Stimulated activated CD4-positive, alpha-beta T cell treated with anti-CD3 and anti-CD28 coated beads, Interleukin-1b, Interleukin-23, amount 100 ng/mL, for 1 hour (primary cell): ENCODE results near the gene GMDS.
"Not testable (repeated sequence)": the region's sequence is repeated elsewhere in the genome, so short reads cannot be mapped to it uniquely, and the experiment has no call there.

Source experiments
- DNase-seq, 2 donors: peaks; one replicate each; pipeline ENCODE4 v3.0.0-alpha.2; 2020; ENCODE audit warnings: low read depth in 2 of 2

Gene GMDS

DNA sequence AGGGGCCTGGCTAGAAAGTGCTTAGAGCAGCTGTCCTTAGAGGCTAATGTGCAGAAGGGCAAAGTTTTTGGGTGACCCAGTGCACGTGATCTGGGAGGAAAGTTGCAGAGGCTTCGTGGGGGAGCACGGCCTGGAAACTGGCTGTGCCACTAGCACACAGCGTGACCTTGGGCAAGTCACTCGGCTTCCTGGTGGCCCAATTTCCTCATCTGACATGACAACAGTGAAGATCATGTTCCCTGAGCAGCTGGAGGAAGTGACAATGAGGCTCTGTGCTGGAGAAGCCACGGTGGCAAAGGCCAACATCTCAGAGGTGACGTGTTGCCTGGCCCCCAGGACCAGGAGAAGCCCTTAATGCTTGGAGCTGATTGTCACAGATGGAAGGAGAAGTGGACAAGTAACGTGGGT lies 536.2 kb downstream of the GMDS start:
- DNase-seq, result no peak

- DNase-seq, result no peak
Measured at GRCh38 chr6:1708820-1709219, 536.6 kb downstream of the GMDS start.

DNA sequence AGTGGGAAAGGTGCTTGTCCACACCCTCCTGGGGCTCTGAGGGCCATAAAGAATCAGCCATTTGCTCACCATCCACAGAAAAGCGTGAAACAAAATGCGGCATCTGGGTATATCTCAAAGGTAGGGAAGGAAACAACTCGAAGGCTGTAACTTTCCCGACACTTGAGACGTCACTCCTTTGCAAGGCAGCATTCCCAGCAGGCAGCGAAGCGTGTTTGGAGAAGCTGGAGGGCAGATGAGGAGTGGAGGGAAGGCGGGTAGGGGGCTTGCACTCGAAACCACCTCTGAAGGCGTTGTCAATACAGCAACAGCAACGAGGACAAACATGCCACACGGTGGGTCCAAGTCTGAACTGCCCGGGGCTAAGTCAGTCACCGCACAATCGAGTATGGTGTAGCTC lies 537.3 kb downstream of the GMDS start:
- no peak for DNase-seq

GRCh38 chr6:1705630-1706029 lies 539.8 kb downstream of the GMDS start:
- no peak for DNase-seq

- no peak for DNase-seq
Measured at GRCh38 chr6:1705183-1705582, 540.2 kb downstream of the GMDS start.

GRCh38 chr6:1704711-1705110 lies 540.7 kb downstream of the GMDS start:
- DNase-seq, result no peak

GRCh38 chr6:1703923-1704322 lies 541.5 kb downstream of the GMDS start:
- DNase-seq, result no peak

DNA sequence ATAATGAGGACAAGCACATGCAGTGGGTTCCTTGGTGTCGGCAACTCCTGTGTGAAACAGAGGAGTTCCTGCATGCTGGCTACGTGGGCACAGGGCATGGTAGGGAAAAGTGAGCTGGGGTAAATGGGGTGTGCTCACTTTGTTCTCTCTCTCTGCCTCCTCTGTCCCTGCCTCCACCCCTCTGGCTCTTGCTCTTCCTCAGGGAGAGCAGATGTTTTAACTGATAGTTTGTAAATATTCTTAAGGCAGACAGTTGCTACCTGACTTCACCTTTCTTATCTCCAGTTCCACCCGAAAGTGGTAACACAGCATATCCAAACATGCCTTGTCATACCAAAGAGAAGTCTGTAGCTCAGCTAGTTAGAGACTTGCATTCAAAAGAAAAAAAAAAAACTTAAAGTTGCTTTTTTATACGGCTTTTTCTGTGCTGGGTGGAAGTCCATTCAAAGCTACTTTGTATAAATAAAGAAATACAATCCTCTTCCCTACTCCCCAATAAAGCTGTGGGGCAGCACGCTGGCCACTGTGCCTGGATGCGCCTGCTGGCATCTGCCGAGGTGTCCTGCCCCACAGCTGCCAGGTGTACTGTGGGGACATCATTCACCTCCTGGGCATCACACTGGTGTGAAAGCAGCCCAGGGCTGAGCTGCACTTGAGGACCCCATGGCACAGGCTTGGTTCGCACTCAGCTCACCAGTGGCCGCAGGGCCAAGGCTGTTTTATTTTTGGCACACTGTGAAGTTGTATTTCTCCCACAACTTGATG lies 542.1 kb downstream of the GMDS start:
- DNase-seq, result no peak

DNA sequence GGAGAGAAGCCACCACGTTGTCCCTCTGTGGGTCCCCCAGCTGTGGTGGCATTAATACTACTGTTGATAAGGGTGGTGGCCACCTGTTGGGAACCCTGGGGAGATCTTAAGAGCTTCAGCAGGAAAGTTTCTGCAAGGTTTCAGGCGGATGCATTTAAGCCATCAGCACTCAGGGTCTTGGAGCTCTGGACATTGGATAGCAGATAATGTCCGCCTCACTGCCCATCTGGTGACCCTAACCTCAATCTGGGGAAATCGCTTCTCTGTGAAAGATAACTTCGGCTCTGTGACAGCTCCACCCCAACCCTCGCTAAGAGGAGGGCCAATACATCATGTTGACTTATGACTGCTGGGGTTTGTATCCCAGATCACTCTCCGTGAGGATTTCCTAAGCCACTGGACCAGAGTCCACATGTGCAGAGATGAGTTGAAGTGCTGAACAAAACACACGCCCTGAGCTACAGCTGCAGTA lies 542.8 kb downstream of the GMDS start:
- no peak for DNase-seq

- no peak for DNase-seq
Measured at GRCh38 chr6:1701668-1702353, 543.6 kb downstream of the GMDS start.

DNA sequence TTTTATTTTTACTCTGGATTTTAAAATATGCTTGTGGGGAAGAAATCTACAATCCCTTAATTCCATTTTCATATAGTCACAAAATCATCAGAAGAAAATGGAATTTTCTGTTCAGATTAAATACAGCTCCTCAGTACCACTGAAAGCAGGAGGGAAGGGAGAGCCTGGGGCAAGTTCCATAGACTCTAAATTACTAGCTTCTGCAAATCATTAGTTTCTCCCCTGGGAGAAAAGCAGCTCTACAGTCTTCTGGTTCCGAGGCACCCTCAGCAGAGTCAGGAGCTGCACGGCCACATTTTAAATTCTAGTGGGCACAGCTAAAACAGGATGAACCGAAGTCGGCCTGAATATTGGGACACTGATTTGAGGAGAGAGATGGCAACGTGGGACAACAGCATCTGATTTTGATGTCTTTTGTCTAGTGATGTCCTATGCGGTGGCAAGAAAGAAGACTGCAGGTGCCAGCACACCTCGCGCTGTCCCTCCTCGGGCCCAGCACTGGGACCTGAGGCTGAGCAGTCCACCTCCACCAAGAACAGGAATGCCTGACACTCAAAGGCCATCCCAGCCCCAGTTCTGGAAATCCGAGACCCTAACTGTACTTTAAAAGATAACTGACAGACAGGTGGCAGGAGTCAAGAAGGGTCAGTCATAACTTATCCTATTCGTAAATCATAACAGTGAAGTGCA lies 545.0 kb downstream of the GMDS start:
- no peak for DNase-seq

DNA sequence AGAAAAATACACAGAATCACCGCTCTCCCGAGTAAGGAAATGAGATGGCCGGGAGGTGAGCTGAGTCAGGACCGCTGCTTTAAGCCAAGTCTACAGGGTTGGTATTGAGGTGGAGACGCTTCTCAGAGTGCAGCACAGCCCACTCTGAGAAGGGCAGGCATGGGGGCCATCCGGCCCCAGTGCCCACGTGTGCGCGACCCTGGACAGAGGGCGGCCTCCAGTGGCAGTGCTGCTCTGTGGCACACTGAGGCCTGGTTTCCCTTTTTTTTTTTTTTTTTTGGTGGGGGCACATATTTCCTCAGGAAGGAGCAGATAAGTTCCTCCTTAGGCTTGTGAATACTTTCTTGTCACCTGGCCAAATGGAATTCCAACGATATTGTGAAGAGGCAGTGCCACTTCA lies 546.9 kb downstream of the GMDS start:
- no peak for DNase-seq

DNA sequence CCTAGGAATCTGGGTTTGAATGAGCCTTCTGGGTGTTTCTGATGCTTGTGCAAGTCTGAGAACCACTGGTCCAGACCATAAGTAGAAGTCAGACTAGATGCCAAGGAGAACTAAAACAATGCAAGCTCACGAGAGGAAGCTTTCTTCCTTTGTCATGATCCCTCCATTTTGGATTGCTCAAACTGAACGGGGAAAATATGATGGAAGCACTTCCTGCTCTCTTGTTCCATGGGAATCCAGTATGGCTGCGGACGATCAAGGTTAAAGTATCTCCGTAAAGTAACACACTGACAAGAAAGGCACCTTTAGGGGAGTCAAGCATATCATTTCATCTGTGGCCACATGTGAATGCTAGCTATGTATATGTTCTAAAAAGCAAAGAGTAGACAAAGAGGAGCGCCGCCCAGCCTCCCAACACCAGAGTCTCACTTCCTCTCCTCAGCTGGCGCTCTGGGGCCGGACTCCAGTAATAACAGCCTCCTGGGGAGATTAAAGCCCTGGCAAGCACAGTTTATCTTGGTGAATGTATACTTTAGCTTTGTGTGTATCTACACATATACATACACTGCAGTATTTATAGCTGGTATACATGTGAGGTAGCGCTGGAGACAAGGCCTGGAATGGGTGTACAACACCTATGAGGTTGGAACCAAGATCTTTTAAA lies 547.6 kb downstream of the GMDS start:
- no peak for DNase-seq

- DNase-seq, result no peak
Measured at GRCh38 chr6:1696463-1696850, 548.9 kb downstream of the GMDS start.

DNA sequence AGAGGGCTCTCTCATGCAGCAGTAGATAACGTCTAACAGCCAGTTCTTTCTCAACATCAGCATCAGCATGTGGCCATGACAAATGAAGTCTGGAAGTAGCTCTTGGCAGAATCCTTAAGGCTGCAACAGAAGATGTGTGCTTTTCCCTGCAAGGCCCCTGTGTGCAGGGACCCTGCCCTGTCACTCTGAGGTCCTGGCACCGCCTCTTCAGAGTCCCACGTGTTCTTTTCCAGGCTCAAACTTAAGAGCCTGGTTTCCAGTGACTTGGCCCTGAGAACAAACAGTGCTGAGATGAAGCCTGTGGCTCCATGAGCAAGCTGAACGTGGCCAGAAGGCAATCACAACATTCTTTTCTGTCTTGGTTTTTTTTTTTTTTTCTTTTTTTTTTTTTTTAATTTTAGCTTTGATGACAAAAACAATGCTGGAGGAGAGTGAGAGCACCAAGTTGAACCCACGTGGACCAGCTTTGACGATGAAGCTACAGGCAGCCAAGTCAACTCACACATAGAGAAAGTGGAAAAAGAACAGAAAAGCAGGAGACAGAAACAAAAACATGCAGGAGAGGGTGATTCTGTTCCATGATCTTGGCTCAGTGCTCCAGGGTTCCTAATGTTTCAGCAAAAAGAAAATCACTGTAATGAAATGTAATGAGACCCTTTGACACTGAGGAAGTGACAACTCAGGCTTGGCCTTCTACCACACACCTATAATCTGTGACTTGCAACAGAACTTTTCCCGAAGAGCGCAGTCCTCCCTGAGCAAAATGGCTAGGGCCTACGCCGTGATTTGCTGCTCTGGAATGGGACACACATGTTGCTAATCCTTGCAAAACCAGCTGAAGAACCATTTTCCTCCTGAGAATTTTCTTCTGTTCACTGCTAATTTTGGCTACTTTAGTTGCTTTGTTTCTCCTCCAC lies 549.6 kb downstream of the GMDS start:
- no peak for DNase-seq

- not testable (repeated sequence) for DNase-seq
Measured at GRCh38 chr6:1691828-1692227, 553.6 kb downstream of the GMDS start.

DNA sequence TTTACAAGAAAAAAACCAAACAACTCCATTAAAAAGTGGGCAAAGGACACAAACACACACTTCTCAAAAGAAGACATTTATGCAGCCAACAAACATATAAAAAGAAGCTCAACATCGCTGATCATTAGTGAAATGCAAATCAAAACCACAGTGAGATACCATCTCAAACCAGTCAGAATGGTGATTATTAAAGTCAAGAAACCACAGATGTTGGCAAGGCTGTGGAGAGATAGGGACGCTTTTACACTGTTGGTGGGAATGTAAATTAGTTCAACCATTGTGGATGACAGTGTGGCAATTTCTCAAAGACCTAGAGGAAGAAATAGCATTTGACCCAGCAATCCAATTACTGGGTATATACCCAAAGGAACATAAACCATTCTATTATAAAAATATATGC lies 554.7 kb downstream of the GMDS start:
- DNase-seq, result not testable (repeated sequence)

DNA sequence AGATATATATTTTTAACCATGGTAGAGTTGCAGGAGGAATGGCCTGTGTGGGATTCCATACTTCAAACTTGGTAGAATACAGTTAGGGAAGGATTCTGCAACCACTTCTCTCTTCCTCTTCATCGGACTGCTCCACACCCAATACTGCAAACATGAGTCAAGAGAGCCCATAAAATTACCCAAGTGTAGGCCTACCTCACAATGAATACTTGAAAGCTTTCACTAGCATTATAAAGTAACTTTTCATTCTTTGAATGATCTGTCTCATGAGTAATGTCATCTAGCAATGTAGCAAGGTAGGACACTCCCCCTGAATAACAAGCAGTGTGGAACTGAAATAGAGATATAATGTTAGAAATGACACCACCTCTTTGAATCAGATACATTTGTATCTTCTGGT lies 556.3 kb downstream of the GMDS start:
- no peak for DNase-seq

DNA sequence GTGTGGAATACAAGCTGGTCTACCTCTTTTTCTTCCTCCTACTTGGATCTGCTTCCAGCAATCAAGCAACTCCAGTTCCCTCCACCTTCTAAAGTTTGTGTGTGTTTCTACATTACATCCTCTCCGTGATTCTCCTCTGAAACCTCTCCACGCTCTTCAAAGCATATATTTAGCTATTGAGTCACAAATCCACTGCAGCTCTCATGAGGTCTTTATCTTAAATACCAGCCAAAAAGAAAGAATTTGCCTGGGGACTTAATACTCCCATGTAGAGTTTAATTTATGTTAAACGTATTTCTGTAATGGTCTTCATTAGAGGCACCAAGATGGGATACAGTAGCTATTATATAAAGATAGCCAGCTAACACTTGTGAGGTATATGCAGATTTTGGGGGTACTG lies 557.0 kb downstream of the GMDS start:
- DNase-seq, result no peak

DNA sequence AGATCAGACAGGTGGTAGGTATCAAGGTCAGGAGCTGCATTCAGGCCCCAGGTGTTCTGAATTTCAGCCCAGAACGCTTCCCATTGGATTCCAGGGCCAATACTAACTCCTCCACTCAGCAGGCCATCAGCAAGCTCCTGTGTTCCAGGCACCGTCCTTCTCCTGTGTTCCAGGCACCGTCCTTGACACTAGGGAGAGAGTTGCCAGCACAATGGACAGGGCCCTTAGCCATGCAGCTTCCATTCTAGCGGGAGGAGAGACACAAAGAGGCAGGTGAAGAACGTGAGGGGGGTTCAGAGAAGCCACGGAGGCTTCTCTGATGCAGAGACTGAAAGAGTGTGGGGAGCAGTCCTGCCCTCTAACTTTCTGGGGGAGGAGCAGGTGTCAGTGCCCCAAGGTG lies 558.0 kb downstream of the GMDS start:
- DNase-seq, result no peak
